Smooth muscle cell of the brain vasculature (primary cell): Measurements from ENCODE around the gene ADAMTS7.
"Not testable (repeated sequence)": the region's sequence is repeated elsewhere in the genome, so short reads cannot be mapped to it uniquely, and the experiment has no call there.

Experiments used
- DNase-seq: peaks from one replicate; pipeline ENCODE4 v3.0.0-alpha.2; 2012; ENCODE audit warnings: low read depth, low spot score

Gene ADAMTS7

GRCh38 chr15:78830514-78831228, 19.4 kb upstream of the ADAMTS7 start:
- no peak for DNase-seq

GRCh38 chr15:78828920-78829319, 17.7 kb upstream of the ADAMTS7 start:
- no peak for DNase-seq

GRCh38 chr15:78822514-78822913, 11.2 kb upstream of the ADAMTS7 start:
- DNase-seq, result no peak

- no peak for DNase-seq
These were observed 540 bp upstream of the ADAMTS7 start for GRCh38 chr15:78811825-78812183.

GRCh38 chr15:78810362-78811123, 721 bp downstream of the ADAMTS7 start:
- DNase-seq, result no peak

GRCh38 chr15:78810003-78810361, 1.3 kb downstream of the ADAMTS7 start:
- no peak for DNase-seq

GRCh38 chr15:78808550-78808949, 2.7 kb downstream of the ADAMTS7 start:
- no peak for DNase-seq

GRCh38 chr15:78807359-78807758, 3.9 kb downstream of the ADAMTS7 start:
- DNase-seq, result no peak

GRCh38 chr15:78804391-78804792, 6.9 kb downstream of the ADAMTS7 start:
- DNase-seq, result no peak

GRCh38 chr15:78800806-78801205, 10.5 kb downstream of the ADAMTS7 start:
- DNase-seq, result no peak

GRCh38 chr15:78800189-78800588, 11.1 kb downstream of the ADAMTS7 start:
- no peak for DNase-seq

- not testable (repeated sequence) for DNase-seq
These were observed 12.2 kb downstream of the ADAMTS7 start for GRCh38 chr15:78799102-78799501.

- DNase-seq, result not testable (repeated sequence)
These were observed 12.9 kb downstream of the ADAMTS7 start for GRCh38 chr15:78798355-78798754.

GRCh38 chr15:78797951-78798350, 13.3 kb downstream of the ADAMTS7 start:
- DNase-seq, result no peak

- no peak for DNase-seq
These were observed 14.8 kb downstream of the ADAMTS7 start for GRCh38 chr15:78796510-78796909.

- no peak for DNase-seq
These were observed 16.2 kb downstream of the ADAMTS7 start for GRCh38 chr15:78795043-78795442.

- DNase-seq, result not testable (repeated sequence)
These were observed 16.8 kb downstream of the ADAMTS7 start for GRCh38 chr15:78794446-78794845.

GRCh38 chr15:78791357-78791756, 19.9 kb downstream of the ADAMTS7 start:
- DNase-seq, result no peak

GRCh38 chr15:78790027-78790426, 21.2 kb downstream of the ADAMTS7 start:
- no peak for DNase-seq

GRCh38 chr15:78789615-78790014, 21.6 kb downstream of the ADAMTS7 start:
- DNase-seq, result no peak

GRCh38 chr15:78788016-78788660, 23.1 kb downstream of the ADAMTS7 start:
- no peak for DNase-seq

- not testable (repeated sequence) for DNase-seq
These were observed 28.9 kb downstream of the ADAMTS7 start for GRCh38 chr15:78782402-78782801.

GRCh38 chr15:78781381-78781780, 29.9 kb downstream of the ADAMTS7 start:
- not testable (repeated sequence) for DNase-seq
